K562 (cell line): ENCODE results near the gene MRPL32.

Experiments
- ARNT ChIP-seq, 2 experiments: fragments of 450-650 bp; IDR thresholded peaks; 2 replicates each; pipeline ENCODE4 v1.6.1; 2016; ENCODE audit warnings: mild to moderate bottlenecking in 1 of 2
- JUN ChIP-seq, 2 experiments: sonication (generic) in 1 of 2; formaldehyde crosslinking in 1 of 2; IDR thresholded peaks; 2 replicates each; pipeline versions ENCODE4 v1.6.1 to v1.8.0; 2012 to 2022; ENCODE audit warnings: borderline replicate concordance in 2 of 2, mild to moderate bottlenecking in 2 of 2, improper control_type of control experiment in 1 of 2, low read depth in 1 of 2, low read length in 1 of 2, missing genetic modification reagents in 1 of 2
- NFE2L1 ChIP-seq: fragments of 450-650 bp; IDR thresholded peaks from 2 replicates; pipeline ENCODE4 v1.6.1; 2016; ENCODE audit warnings: missing genetic modification characterization, low read depth, mild to moderate bottlenecking, missing compliant biosample characterization, moderate library complexity, borderline replicate concordance
- RFX5 ChIP-seq: IDR thresholded peaks from 2 replicates; pipeline ENCODE4 v1.6.1; 2011; ENCODE audit warnings: low read depth, mild to moderate bottlenecking, improper control_type of control experiment, low read length
- ZNF24 ChIP-seq: fragments of 450-650 bp; IDR thresholded peaks from 2 replicates; pipeline ENCODE4 v1.6.1; 2016
- TF ChIP-seq, protein P1 (sequence below): fragments of 450-650 bp; formaldehyde crosslinking; IDR thresholded peaks from 2 replicates; pipeline ENCODE4 v1.4.0; 2022; ENCODE audit warnings: mild to moderate bottlenecking, moderate library complexity

DNA sequence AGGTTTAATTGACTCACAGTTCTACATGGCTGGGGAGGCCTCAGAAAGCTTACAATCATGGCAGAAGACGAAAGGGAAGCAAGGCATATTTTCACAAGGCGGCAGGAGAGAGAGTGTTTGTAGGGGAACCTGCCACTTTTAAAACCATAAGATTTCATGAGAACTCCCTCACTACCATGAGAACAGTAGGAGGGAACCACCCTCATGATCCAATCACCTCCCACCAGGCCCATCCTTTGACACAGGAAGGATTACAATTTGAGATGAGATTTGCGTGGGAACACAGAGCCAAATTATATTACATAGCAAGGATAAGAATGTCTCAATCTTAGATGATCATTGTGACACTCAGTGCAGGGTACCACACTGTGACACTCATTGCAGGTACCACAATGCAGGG, 44.2 kb downstream of the MRPL32 start:
- TF ChIP-seq, protein P1, sequence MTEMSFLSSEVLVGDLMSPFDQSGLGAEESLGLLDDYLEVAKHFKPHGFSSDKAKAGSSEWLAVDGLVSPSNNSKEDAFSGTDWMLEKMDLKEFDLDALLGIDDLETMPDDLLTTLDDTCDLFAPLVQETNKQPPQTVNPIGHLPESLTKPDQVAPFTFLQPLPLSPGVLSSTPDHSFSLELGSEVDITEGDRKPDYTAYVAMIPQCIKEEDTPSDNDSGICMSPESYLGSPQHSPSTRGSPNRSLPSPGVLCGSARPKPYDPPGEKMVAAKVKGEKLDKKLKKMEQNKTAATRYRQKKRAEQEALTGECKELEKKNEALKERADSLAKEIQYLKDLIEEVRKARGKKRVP: no peak
- TF ChIP-seq ZNF24: no peak
- TF ChIP-seq JUN (IDR thresholded peaks at IDR 0.05; ENCODE audit: borderline replicate concordance, low read depth, low read length): no peak
- no peak for TF ChIP-seq JUN (CRISPR knock-in tag; IDR thresholded peaks at IDR 0.05; ENCODE audit: borderline replicate concordance)
- TF ChIP-seq NFE2L1: no peak
- TF ChIP-seq ARNT (IDR thresholded peaks at IDR 0.05): no peak
- no peak for TF ChIP-seq RFX5
